ENCODE measurements around the gene PLEKHJ1. TPM values are rescaled to one million over a fixed set of nuclear protein-coding genes. Genes with fewer than 3 reads are reported as not detected.

PLEKHJ1 gene
- polyA plus RNA-seq, 1 of the 3 experiments (the other 2 are of a cell fraction) = 151 TPM

GRCh38 chr19:2249010-2249866, 13.1 kb upstream of the PLEKHJ1 start, which contains the start of gene AMH (continued):
- no peak for TF ChIP-seq ZBTB33 (IDR thresholded peaks at IDR 0.05; ENCODE audit: borderline replicate concordance, low read depth)

DNA sequence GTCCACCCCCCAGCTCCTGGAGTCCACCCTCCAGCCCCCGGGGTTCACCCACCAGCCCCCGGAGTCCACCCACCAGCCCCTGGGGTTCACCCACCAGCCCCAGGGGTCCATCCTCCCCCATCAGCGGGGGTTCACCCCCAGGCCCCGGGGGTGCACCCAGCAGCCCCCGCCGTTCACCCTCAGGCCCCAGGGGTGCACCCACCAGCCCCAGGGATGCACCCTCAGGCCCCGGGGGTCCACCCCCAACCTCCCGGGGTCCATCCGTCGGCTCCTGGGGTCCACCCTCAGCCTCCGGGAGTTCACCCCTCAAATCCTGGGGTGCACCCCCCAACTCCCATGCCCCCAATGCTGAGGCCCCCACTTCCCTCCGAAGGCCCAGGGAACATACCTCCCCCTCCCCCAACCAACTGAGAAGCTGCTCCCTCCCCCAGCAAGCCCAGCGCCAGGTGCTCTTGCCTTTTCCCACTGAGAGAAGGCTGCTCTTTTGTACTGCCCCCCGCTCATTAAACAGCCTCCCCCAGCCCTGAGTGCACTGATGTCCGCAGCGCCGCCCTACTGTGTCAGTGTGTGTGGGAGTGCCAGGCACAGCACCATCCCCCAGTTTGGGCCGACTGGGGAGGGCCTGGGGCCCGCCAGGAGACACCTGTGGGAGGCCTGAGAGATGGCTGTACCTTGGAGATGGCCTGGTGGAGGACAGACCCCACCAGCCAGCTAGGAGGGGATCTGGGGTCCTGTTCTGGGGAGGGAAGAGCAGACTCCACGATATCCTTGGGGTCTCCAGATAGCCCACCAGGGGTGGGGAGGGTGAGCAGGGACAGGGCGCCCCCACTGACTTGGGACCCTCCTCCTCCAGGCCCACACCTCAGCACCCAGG, 12.2 kb upstream of the PLEKHJ1 start:
- Histone ChIP-seq H3K36me3 (replicated peaks in 1 of 2; ENCODE audit: control insufficient read depth in 1 of 2, insufficient read depth in 2 of 2, low read length in 1 of 2) (peaks cover 22 to 66% of the 10 kb centered on the region in 2 experiments), H3K9me3 (no peaks in the 10 kb centered on the region), H3K4me1 (ENCODE audit: control insufficient read depth in 1 of 2, insufficient read depth in 2 of 2, low read depth in 1 of 2, low read length in 1 of 2) (peaks cover 6 to 33% of the 10 kb centered on the region in 2 experiments; a peak in 2 of 4 replicates), H3K27me3 (ENCODE audit: insufficient read depth) (no peaks in the 10 kb centered on the region), H2AFZ (ENCODE audit: low read depth) (no peak overlapping the region), H3K4me2 (no peak overlapping the region), H3K27ac (ENCODE audit: low read depth in 2 of 2, low read length in 1 of 2) (no peak overlapping the region), H3F3A (replicated peaks; ENCODE audit: insufficient read depth) (peaks cover 10% of the 10 kb centered on the region), H3K4me3 (ENCODE audit: low read depth in 2 of 2, low read length in 1 of 2) (no peak overlapping the region), H3K9ac (no peak overlapping the region), H3K9me2 (no peaks in the 10 kb centered on the region), H3K79me2 (ENCODE audit: insufficient read depth) (peaks cover 26% of the 10 kb centered on the region), H4K20me1 (ENCODE audit: insufficient read depth) (peaks cover 28% of the 10 kb centered on the region)
- TF ChIP-seq RCOR1 (IDR thresholded peaks at IDR 0.05; ENCODE audit: low read length) = no peak
- TF ChIP-seq MXI1 (IDR thresholded peaks at IDR 0.05; ENCODE audit: low read depth, low read length) = no peak
- no peak for TF ChIP-seq MEF2A (IDR thresholded peaks at IDR 0.05; ENCODE audit: borderline replicate concordance, low read depth)
- no peak for TF ChIP-seq RAD21 (IDR thresholded peaks at IDR 0.05; ENCODE audit: low read length)
- TF ChIP-seq IRF3 (IDR thresholded peaks at IDR 0.05; ENCODE audit: low read depth, low read length) = no peak
- TF ChIP-seq FOSL2 (IDR thresholded peaks at IDR 0.05; ENCODE audit: borderline replicate concordance, low read depth) = no peak
- no peak for TF ChIP-seq EZH2phosphoT487 (IDR thresholded peaks at IDR 0.05; ENCODE audit: borderline replicate concordance, low read depth)
- TF ChIP-seq, protein P1, sequence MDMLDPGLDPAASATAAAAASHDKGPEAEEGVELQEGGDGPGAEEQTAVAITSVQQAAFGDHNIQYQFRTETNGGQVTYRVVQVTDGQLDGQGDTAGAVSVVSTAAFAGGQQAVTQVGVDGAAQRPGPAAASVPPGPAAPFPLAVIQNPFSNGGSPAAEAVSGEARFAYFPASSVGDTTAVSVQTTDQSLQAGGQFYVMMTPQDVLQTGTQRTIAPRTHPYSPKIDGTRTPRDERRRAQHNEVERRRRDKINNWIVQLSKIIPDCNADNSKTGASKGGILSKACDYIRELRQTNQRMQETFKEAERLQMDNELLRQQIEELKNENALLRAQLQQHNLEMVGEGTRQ (IDR thresholded peaks at IDR 0.05; ENCODE audit: borderline replicate concordance, low read depth, low read length) = no peak
- no peak for TF ChIP-seq POLR2AphosphoS5 (IDR thresholded peaks at IDR 0.05; ENCODE audit: low read depth, low read length)
- no peak for TF ChIP-seq GATA2 (CRISPR knock-in tag; IDR thresholded peaks at IDR 0.05)
- no peak for TF ChIP-seq GABPA (IDR thresholded peaks at IDR 0.05; ENCODE audit: low read depth)
- TF ChIP-seq ZBTB33 (IDR thresholded peaks at IDR 0.05; ENCODE audit: borderline replicate concordance, low read depth) = no peak
- TF ChIP-seq, protein P2, sequence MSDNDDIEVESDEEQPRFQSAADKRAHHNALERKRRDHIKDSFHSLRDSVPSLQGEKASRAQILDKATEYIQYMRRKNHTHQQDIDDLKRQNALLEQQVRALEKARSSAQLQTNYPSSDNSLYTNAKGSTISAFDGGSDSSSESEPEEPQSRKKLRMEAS (IDR thresholded peaks at IDR 0.05; ENCODE audit: low read depth) = no peak
- TF ChIP-seq TCF12 (IDR thresholded peaks at IDR 0.05) = no peak
- TF ChIP-seq TEAD4 (IDR thresholded peaks at IDR 0.05; ENCODE audit: borderline replicate concordance, insufficient read depth) = no peak
- 85% methylated on average over 14 of the region's 21 CpGs for WGBS (ENCODE audit: low lambda C conversion rate)
- ChIA-PET CTCF (interaction anchor here (1.2 to 1.7 kb wide), 3 partner anchors 13 to 67 kb away, joined by 4 to 6 read pairs (median 5); partner anchors contain the start of gene PLEKHJ1), POLR2A (no interaction called here)
- peak; percentile 32 for DNase-seq
